Heart right ventricle (tissue), 16 donors: ENCODE measurements around the gene SYNE1. TPM values are rescaled to one million over a fixed set of nuclear protein-coding genes. Genes with fewer than 3 reads are reported as not detected.
"Not testable (repeated sequence)": the region's sequence is repeated elsewhere in the genome, so short reads cannot be mapped to it uniquely, and the experiment has no call there.

Experiments used
- ATAC-seq, 8 donors: fragments of 200-7000 bp; cut with Tn5 transposase; one replicate each; pipeline ENCODE4 v1.9.1; 2020; ENCODE audit warnings: mild to moderate bottlenecking in 8 of 8, moderate library complexity in 8 of 8, moderate number of reproducible peaks in 1 of 8
- DNase-seq, 2 donors: peaks; one replicate each; pipeline ENCODE4 v3.0.0-alpha.2; 2020
- H3K27ac ChIP-seq, 10 donors: fragments of 200-600 bp; sonication (generic) in 2 of 10; one replicate each; pipeline versions ENCODE4 v1.5.0 to v1.8.0; 2020 to 2022; ENCODE audit warnings: mild to moderate bottlenecking in 3 of 10
- H3K27me3 ChIP-seq, 7 donors: fragments of 200-600 bp; one replicate each; pipeline ENCODE4 v1.8.0; 2021 to 2022; ENCODE audit warnings: mild to moderate bottlenecking in 2 of 7
- H3K36me3 ChIP-seq, 9 donors: fragments of 200-600 bp; sonication (generic) in 1 of 9; one replicate each; pipeline versions ENCODE4 v1.5.0 to v1.8.0; 2020 to 2022; ENCODE audit warnings: mild to moderate bottlenecking in 2 of 9
- H3K4me1 ChIP-seq, 9 donors: fragments of 200-600 bp; sonication (generic) in 1 of 9; one replicate each; pipeline versions ENCODE4 v1.5.0 to v1.8.0; 2020 to 2022; ENCODE audit warnings: mild to moderate bottlenecking in 4 of 9
- H3K4me3 ChIP-seq, 10 donors: fragments of 200-600 bp; sonication (generic) in 2 of 10; one replicate each; pipeline versions ENCODE4 v1.5.0 to v1.8.0; 2020 to 2022; ENCODE audit warnings: mild to moderate bottlenecking in 7 of 10, moderate library complexity in 2 of 10
- H3K9me3 ChIP-seq, 11 donors: fragments of 200-600 bp in 10 of 11; sonication (generic) in 2 of 11; one replicate each; pipeline versions ENCODE4 v1.5.0 to v1.8.0; 2013 to 2022; ENCODE audit warnings: mild to moderate bottlenecking in 2 of 11, control low read depth in 1 of 11, moderate library complexity in 1 of 11
- WGBS, 2 donors: extraction: QIAGEN DNeasy Blood & Tissue Kit; methylation state at CpG; one replicate each; pipeline ENCODE4 v1.1.7; 2013; ENCODE audit warnings: inconsistent platforms in 1 of 2; 5-methylcytosine and 5-hydroxymethylcytosine counted together
- intact Hi-C, 10 donors: fragments of 100-400 bp; cut with DNase I; formaldehyde crosslinking; loops; one replicate each; pipeline versions ENCODE4 v1.11.1 to v1.14.2; 2022
- polyA plus RNA-seq, 2 donors: library from polyadenylated mRNA; stranded (reverse); fragments of 200-250 nt; gene quantifications; one replicate each; pipeline ENCODE4 v1.2.3, GENCODE V29; 2013
- total RNA-seq, 10 donors: library from RNA; stranded (reverse); fragmentation: NEBNext Ultra II Directional in 3 of 10; extraction: Animal tissue kit (Norgen Biotek cat#: 25700) in 3 of 10; gene quantifications; one replicate each; pipeline versions ENCODE4 v1.2.1 to v1.2.4, GENCODE V29; 2021 to 2023
- TF ChIP-seq, protein P1 (sequence below), 9 donors: fragments of 200-600 bp; sonication (generic) in 2 of 9; IDR thresholded peaks; one replicate each; pipeline versions ENCODE4 v1.5.0 to v1.8.0; 2021 to 2022; ENCODE audit warnings: antibody characterized with exemption in 9 of 9, mild to moderate bottlenecking in 5 of 9, moderate library complexity in 1 of 9
- donor health status: Arrhythmogenic right ventricular cardiomyopathy.
- donor health status: ischemic (EF 13 %, LVEDD 7.1; RV severe dilation, severe dysfunction).
- donor health status: healthy with polysubstance abuse.
- donor health status: DM: no; HTN: yes; CAD: no.
- donor health status: DM: no; HTN: no; CAD: no.
- donor health status: ischemic (EF 25% LVEDD 6.9; RV normal size, moderate dysfunction).
- donor health status: ischemic (EF 25% LVEDD 5.7; RV mildly dilated, moderate dysfunction).
- donor health status: healthy.
- donor health status: DM: yes; HTN: yes; CAD: no.
- donor health status: Ischemic cardiomyopathy.
- donor health status: ischemic (EF 35%, LVEDD 5.7; RV mildly dilated, moderate dysfunction).
- donor health status: nonischemic (EF 11% LVEDD 7.7; RV severe dilation, severe dysfunction).
- donor health status: DM: yes; HTN: yes; CAD: no.
- donor health status: PGD.
- donor health status: ischemic (EF 29% LVEDD 5.4; RV normal size, mild dysfunction).
- donor health status: nonischemic (EF 23%, LVEDD 6.1; RV moderate dilation, normal function).

The SYNE1 gene
- total and polyA plus RNA-seq, 12 donors: 18.9 to 176 (median 126) TPM

DNA sequence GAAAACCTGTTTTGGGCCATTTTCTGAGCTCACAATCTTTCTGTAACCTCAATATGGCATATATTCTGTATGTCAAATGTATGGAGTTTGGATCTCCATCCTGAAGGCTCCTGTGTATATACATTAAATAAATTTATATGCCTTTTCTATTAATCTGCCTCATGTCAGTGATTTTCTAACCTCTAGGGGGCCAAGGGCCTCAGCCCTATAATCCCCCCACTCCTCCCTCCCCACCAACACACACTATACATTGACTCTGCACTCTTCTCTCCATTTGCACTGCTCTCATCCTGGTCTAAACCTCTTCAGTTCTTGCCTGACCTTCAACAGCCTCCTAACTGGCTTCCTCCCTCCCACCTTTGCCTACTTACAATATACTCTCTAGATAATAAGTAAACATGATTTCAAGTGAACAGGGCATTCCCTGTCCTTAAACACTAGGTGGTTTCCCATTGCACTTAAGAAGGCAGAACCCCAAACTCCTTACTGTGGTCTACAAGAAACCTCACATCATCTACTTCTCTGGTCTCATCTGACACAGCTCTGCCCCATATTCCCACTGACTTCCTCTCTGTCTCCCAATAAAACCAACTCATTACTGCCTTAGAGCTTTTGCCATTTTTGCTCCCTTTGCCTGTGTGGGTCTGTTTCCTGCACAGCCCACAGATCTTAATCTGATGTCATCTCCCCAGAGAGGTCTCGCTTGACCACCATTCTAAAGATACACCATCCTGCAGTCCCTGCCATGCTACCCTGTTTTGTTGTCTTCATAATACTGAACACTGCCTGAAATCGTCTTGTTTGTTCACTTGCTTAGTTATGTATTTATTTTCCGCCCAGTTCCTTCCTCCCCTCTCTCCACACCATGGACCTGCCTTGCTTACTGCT, 213.7 kb downstream of the SYNE1 start:
- intact Hi-C loops: no loop called here
- Histone ChIP-seq H3K4me3 (no peak overlapping the region), H3K4me1 (no peaks in the 10 kb centered on the region), H3K27ac (no peak overlapping the region), H3K36me3 (peaks cover 0 to 33% (median 0%) of the 10 kb centered on the region in 9 donors), H3K9me3 (peaks cover 0 to 11% (median 0%) of the 10 kb centered on the region in 11 donors), H3K27me3 (no peaks in the 10 kb centered on the region)
- ATAC-seq (no peak), DNase-seq (no peak)
- 83 to 85% methylated on average over 3 of the region's 3 CpGs for WGBS, 2 donors
- TF ChIP-seq, protein P1, sequence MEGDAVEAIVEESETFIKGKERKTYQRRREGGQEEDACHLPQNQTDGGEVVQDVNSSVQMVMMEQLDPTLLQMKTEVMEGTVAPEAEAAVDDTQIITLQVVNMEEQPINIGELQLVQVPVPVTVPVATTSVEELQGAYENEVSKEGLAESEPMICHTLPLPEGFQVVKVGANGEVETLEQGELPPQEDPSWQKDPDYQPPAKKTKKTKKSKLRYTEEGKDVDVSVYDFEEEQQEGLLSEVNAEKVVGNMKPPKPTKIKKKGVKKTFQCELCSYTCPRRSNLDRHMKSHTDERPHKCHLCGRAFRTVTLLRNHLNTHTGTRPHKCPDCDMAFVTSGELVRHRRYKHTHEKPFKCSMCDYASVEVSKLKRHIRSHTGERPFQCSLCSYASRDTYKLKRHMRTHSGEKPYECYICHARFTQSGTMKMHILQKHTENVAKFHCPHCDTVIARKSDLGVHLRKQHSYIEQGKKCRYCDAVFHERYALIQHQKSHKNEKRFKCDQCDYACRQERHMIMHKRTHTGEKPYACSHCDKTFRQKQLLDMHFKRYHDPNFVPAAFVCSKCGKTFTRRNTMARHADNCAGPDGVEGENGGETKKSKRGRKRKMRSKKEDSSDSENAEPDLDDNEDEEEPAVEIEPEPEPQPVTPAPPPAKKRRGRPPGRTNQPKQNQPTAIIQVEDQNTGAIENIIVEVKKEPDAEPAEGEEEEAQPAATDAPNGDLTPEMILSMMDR (IDR thresholded peaks at IDR 0.05): no peak

DNA sequence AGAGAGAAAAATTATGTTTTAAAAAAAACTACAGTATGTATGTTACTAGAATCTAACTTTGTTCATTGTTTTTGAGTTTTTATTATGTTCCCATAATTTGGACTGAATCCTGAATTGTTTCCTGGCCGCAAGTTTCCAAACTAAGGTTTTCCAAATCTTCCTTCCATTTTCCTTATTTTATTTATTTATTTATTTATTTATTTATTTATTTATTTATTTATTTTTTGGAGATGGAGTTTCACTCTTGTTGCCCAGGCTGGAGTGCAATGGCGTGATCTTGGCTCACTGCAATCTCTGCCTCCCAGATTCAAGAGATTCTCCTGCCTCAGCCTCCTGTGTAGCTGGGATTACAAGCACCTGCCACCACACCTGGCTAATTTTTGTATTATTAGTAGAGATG, 215.7 kb downstream of the SYNE1 start:
- Histone ChIP-seq H3K36me3 (peaks cover 0 to 20% (median 0%) of the 10 kb centered on the region in 9 donors), H3K9me3 (peaks cover 0 to 11% (median 0%) of the 10 kb centered on the region in 11 donors)
- H3K4me1 ChIP-seq, H3K27ac ChIP-seq, DNase-seq, H3K4me3 ChIP-seq, ATAC-seq, intact Hi-C loops, H3K27me3 ChIP-seq: not testable (repeated sequence)
- 93 to 96% methylated on average over 2 of the region's 2 CpGs for WGBS, 2 donors

DNA sequence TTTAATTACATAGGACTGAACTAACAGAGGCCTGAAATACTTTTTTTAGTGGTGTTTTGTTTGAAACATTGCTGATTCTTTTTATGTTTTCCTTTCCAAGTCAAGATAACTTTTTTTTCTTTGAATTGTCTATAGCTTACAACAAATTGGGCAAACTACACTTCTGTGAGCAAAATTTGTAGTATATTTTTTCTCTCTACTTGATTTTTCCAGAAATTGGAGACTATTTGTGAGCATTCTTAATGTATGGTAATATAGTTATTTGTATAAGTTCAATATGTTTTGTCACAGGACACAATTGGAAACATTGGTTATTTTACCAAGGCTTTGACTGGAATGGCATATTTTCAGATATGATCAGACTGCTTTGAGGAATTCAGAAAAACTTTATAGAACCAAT, 216.5 kb downstream of the SYNE1 start:
- TF ChIP-seq, protein P1 (IDR thresholded peaks at IDR 0.05): no peak
- Histone ChIP-seq H3K36me3 (peaks cover 0 to 21% (median 0%) of the 10 kb centered on the region in 9 donors), H3K4me1 (no peaks in the 10 kb centered on the region), H3K9me3 (peaks cover 0 to 11% (median 0%) of the 10 kb centered on the region in 11 donors), H3K27ac (no peak overlapping the region), H3K4me3 (no peak overlapping the region), H3K27me3 (no peaks in the 10 kb centered on the region)
- ATAC-seq (no peak), DNase-seq (no peak)
- intact Hi-C loops: no loop called here

DNA sequence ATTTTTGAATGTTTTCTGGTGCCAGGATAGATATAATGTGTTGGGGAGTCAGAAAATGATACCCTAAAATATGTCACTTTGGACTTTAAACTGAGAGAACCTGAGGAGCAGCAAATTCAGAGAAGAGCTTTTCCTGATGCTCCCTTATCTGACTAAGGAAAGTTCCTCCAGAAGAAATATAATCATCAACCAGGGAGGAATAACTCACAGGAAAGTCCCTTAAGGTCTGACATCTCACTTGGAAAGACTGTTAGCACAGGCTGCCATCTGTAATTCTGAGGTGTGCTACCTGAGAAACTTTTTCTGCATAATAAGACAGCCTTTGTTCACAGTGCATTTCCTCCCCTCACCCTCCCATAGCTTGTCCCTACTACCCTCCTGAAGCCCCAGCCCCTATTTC, 218.6 kb downstream of the SYNE1 start:
- Histone ChIP-seq H3K36me3 (peaks cover 0 to 24% (median 0%) of the 10 kb centered on the region in 9 donors), H3K27me3 (no peaks in the 10 kb centered on the region), H3K27ac (no peak overlapping the region), H3K4me3 (no peak overlapping the region), H3K4me1 (no peaks in the 10 kb centered on the region), H3K9me3 (peaks cover 0 to 11% (median 0%) of the 10 kb centered on the region in 11 donors)
- no peak for ATAC-seq
- intact Hi-C loops: no loop called here
- TF ChIP-seq, protein P1 (IDR thresholded peaks at IDR 0.05): no peak
- no peak for DNase-seq

DNA sequence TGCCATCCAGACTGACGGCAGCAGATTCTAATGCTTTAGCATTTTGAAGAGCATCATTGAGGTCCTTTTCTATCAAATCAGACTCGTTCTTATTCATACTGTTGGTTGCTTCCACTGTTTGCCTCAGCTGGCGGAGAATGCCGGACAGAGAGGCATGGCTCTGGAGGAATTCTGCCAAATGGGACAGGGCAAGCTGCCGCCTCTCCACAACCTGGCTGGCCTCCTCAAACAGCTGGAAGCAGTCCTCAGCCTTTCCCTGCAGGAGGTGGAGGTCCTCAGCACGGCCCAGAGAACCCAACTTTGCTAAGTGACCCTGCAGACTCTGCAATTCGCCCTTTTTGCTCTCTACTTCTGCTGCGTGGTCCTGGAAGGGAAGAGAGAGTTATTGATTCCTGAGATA, 220.5 kb downstream of the SYNE1 start:
- ATAC-seq (no peak), DNase-seq (no peak)
- TF ChIP-seq, protein P1 (IDR thresholded peaks at IDR 0.05): no peak
- Histone ChIP-seq H3K27me3 (no peaks in the 10 kb centered on the region), H3K27ac (no peak overlapping the region), H3K4me1 (no peaks in the 10 kb centered on the region), H3K36me3 (peaks cover 0 to 39% (median 0%) of the 10 kb centered on the region in 9 donors), H3K4me3 (no peak overlapping the region), H3K9me3 (peaks cover 0 to 11% (median 0%) of the 10 kb centered on the region in 11 donors)
- intact Hi-C loops: no loop called here
- 85 to 87% methylated on average over 8 of the region's 8 CpGs for WGBS, 2 donors
